Right lobe of liver (tissue), 4 donors: ENCODE data around the gene SLX4IP.

ENCODE experiments used
- CTCF ChIP-seq, 4 donors: fragments of 200-600 bp in 3 of 4; fragments of 450-650 bp in 1 of 4; IDR thresholded peaks; one replicate each; pipeline versions ENCODE4 v1.5.1 to v1.8.0; 2016 to 2022; ENCODE audit warnings: antibody characterized with exemption in 4 of 4, mild to moderate bottlenecking in 2 of 4
- POLR2A ChIP-seq: fragments of 450-650 bp; IDR thresholded peaks from one replicate; pipeline ENCODE4 v1.6.1; 2017; ENCODE audit warnings: antibody characterized with exemption, mild to moderate bottlenecking
- donor health status: DM: no; HTN: no; CAD: no.
- donor health status: DM: no; HTN: no; CAD: no.
- donor health status: DM: no; HTN: yes; CAD: no.

DNA sequence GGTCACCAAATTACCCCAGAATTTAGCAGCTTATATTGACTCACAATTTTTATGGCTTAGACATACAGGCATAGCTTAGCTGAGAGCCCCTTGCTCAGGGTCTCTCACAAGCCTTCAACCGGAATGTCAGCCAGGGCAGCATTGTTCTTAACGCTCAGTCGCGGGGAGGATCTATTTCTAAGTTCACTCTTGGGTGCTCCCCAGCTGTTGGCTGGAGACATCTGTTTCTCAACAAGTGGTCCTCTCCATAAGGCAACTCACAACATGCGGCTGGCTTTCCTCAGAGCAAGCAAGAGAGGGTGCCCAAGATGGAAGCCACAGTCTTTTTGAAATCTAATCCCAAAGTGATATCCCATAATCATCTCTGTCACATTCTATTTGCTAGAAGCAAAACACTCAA is 46.6 kb downstream of the SLX4IP start:
- TF ChIP-seq CTCF (IDR thresholded peaks at IDR 0.05) (no peak), POLR2A (no peak)
